NOMO-1 treated with DMSO at 0.1 percent for 48 hours (cell line): ENCODE results near the gene OTUD7B.
A peak's percentile ranks its signal among the peaks of the same experiment; 100 is the strongest.

Source experiments
- DNase-seq: peaks from one replicate; lab custom pipeline; 2025; ENCODE audit not compliant: unreplicated experiment; lab: John Stamatoyannopoulos, UW

Gene OTUD7B

DNA sequence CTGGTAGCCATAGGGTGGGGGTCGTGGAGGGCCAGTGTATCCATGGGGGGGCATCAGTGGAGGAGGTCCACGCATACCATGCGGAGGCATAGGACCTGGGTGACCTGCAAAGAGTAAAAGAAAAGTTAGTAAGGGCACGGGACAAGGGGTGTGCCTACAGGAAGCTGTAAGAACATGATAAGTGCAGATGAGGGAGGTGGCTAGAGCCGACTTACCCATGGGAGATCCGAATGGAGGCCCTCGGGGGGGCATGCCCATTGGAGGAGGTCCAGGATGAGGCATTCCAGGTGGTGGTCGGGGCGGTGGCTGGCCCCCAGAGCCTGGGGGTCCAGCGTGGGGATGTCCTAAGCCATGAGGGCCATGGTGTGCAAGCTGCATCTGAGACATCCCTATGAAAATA lies 86.9 kb downstream of the OTUD7B start:
- DNase-seq = no peak

DNA sequence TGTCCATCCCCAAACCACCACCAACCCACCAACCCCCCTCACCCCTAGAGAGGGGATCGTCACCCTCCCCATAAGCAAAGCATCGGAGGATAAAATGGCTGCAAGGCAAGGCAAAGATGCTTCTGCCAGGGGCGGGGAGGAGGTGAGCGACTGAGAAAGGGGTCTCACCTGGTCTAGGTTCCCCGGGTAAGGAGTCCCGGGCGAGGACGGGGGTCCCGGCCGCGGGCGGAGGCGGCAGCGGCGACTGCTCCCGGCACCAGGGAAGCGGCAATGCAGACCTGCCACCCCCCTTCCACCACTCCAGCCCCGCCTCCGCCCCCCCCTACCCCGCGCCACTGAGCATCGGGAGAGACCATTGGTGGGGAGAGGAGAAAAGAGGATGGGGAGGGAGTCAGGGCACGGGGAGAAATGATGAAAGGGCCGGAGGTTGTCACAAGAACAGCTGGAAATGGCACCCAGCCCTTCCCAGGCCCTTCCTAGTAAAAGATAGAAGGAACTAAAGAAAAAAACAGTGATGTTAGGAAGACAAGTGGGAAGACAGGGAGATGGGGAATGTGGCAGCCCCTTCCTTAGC lies 92.9 kb downstream of the OTUD7B start, which contains the start of gene SV2A:
TSS of gene SV2A (minus strand) at position 274 of the 574 bp plus-strand sequence. CDS start 4,004 bp downstream, outside the sequence.
- DNase-seq = no peak

DNA sequence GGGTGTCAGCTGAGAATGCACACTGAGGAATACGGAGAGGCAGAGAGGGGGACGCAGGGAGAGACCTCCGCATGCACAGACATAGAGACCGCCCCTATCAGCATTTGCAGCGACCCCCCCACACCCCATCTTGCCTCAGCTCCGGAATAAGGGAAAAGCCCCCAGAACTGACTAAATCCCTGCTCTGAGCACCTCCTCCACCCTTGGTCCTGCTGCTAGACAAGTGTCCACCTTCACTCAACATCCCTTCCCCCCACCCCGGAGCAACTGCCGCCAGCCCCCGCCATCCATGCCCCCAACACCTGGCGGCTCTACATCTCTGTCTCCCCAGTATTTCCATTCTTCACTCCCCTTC lies 93.7 kb downstream of the OTUD7B start:
- no peak for DNase-seq

DNA sequence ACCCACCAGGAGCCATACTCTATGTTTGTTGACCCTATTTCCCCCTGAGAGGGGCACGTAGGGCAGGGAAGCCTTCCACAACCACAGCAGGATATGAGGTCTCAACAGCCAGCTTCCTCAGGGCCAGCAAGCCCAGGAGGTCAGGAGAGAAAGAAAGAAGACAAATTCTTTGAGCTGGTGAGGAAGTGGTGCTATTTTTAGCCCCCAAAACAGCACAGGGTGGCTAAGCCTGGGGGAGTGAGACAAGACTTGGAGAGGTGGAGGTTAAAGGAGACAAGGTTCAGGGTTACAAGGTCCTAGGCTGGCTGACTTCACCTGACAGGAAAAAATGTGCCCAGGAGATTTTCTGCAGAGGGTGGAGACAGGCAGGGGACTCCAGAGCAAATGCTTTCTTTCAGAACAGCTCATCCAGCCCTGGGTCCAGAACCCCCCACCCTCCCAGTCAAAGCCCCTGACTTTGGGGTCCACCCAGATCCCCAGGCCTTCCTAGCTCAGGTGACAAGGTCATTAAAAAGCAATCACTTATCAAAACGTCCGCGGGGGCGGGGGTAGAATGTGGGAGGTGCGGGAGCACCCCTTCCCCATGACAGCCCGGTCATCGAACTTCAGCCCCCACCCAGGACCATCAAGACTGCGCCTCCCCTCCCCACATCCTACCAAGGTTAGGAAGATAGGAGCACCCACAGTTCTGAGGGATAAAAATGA lies 94.2 kb downstream of the OTUD7B start:
- no peak for DNase-seq

DNA sequence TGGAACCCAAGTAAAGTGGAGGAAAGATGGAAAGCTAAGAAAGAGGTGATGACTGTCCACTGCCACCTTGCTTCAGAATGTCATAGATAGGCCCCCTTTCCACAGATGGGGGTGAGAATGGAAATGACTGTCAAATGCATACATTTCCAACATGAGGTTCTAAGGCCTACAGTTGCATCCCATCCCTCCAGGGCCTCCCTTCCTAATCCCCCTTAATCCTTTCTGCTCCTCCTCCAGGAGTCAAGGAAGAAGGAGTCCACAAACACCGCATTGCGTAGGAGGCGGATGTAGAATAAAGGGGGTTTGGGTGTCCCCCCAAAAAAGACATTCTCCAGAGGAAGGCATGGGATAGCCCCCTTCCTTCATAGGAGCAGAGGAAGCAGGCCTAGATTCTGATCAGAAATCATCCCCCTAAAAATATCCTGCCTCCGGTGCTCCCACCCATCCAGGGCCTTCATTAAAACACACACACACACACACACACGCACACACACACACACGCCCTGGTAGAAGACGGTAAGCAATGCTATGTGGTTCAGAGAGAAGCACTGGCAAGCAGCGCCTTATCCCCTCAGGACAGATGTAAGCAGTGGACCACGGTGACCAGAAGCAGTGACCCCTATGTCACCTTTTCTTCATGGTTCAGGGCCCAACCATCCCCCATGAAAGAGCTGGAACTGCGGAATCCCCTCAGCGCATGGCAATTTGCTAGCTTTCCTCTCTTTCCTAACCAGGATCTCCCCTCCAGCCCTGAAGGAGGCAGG lies 94.9 kb downstream of the OTUD7B start:
- no peak for DNase-seq

DNA sequence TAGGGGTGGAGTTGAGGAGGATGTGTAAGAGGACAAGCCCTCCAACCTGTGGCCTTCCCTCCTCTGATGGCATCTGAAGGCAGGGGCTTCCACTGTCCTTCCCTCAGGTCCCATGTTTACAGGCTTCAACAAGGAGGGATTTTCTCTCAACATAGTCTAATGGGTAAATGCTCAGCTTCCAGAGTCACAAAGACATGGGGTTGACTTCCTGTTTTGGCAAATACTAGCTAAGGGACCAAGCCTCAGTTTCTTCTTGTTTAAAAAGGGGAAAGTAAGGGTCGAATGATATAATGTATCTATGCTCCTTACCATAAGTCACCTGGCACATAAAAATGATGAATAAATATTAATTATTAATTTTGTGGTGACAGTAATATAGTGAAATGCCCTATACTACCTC lies 96.0 kb downstream of the OTUD7B start:
- no peak for DNase-seq

DNA sequence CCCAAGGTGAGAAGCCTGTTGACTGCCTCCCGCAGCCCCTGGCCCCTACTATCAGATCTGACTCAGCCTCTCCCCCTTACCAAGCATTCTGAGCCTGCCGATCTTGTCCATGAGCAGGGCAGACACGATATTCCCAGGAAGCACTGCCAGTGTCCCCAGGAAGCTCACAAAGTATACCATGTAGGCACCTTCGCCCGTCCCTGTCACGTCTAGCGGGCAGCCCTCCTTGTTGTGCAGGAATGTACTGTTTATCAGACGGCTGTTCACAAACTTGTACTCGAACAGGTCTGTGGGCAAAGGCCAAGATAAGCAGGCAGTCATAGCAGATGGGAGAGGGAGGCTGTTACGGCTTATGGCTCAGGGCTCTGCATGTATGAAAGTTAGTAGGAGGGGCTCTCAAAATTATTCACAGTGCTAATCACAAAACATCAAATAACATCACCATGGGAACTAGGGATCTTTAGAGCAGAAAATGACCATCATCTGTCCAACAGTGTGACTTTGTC lies 103.9 kb downstream of the OTUD7B start:
- DNase-seq = no peak

DNA sequence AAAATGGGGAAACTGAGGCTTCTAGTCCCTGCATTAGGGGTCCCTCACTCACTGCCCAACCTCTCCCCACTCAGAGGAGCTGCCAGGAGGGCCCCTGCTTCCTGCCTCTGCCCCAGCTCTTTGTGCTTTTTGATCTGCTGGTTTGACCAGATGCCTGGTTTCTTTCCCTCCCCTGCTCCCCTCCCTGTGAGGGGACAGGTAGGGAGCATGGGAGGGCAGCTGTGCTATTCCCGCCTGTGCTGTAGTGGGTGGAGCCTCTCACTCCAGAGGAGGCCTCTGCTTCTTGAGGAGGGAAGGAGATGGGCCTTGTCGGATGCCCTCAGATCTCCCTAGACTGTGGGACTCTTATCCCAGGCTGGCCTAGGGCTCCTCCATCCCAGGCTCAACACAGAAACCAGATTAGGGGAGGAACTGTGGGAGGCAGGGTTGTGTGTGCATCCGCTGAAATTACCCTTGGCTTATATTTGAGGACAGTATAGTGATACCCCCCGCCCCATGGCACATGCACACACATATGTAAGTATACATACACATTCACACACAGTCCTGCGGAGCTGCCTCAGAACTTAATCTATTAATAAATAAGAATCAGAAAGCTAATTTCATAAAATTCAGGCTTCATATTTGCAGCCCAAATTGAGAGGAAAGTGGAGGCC lies 106.6 kb downstream of the OTUD7B start:
- no peak for DNase-seq

DNA sequence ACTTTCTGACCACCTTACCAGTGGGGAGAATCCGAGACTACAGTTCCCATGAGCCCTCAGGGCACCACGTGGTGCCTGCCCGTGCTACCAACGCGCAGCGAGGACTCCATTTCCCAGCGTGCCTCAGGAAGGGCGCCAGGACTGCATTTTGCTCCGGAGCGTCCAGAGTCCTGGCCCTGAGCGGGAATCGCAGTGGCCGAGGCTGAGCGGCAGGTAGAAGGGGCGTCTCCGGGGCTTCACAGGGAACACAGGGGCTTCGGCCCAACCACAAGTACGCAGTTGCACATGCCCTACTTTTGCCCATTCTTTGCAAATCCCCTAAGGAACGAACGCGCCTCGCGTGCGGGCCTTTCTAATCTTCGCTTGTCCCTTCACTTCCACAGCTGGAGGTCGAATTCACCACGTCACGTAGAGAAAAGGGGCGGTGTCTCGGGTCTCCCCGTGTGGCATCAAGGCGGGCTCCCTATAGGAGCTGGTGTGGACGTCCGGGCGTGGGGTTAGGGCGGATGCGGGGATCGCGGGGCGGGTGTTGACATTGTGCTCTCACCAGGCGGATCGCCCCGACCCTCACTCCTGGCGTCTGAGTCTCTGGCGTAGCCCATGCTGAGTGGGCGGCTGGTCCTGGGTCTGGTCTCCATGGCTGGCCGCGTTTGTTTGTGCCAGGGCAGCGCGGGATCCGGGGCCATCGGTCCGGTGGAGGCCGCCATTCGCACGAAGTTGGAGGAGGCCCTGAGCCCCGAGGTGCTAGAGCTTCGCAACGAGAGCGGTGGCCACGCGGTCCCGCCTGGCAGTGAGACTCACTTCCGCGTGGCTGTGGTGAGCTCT lies 110.9 kb downstream of the OTUD7B start, which contains the start of gene BOLA1:
TSS of gene BOLA1 (plus strand) at position 109 of the 825 bp plus-strand sequence. CDS start at position 601, 492 bp downstream.
- DNase-seq = peak; percentile 90

DNA sequence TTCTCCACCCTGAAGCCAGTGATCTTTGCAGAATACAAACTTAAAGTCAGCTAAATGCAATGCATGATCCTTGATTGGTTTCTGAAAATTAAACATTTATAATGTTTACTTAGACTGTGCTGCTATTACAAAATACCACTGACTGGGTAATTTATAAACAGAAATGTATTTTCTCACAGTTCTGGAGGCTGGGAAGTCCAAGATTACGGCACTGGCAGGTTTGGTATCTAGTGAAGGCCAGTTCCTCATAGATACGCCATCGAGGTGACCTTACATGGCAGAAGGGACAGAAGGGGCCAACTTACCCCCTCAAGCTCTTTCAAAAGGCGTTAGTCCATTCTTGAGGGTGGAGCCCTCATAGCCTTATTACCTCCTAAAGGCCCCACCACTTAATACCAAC lies 114.0 kb downstream of the OTUD7B start:
- no peak for DNase-seq

DNA sequence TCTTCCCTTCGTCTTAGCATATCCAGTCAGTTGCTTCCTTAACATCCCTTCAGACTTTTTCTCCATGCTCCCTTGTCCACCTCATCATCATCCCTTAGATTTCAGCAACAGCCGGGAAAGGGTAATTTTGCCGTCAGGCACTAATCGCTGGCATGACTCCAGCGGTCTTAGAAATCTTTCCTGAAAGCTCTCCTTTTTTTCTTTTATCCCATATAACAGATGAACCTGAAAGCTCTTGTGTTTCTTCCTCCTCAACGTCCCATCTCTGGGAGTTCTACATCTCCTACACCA lies 121.6 kb downstream of the OTUD7B start:
- no peak for DNase-seq

DNA sequence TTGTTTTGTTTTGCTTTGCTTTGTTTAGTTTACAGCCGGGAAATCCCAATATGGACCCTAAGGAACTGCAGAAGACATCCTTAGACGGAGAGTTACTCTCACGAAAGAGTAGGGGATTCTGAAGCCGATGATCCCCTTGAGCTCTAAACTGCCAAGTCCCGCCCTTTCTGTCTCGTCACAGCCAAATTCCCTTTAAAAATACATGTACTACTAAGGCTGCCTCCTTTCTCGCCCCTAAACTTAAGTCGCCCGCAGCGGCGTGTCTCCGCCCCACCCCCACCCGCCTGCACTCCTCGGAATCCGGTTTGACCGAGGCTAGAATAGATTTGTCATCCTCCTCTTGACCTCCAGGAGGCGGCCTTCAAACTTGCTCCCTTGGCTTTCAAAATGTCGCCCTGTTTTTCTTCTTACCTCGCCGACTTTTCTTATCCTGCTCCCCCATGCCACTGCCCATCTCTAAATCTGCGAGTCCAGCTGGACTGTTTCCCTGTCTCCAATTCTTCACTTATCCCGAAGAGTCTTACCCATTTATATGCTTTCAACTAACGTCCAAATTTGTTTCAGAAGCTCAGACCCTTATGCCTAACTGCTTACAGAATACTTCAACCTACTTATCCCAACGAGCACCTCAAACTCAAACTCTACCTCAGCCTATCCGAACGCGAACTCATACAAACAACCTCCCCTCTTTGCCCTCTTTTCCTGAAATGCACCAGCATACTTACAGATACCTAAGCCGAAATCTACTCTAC lies 122.1 kb downstream of the OTUD7B start:
- peak; percentile 90 for DNase-seq
